ENCODE results near the gene PALM.

DNA sequence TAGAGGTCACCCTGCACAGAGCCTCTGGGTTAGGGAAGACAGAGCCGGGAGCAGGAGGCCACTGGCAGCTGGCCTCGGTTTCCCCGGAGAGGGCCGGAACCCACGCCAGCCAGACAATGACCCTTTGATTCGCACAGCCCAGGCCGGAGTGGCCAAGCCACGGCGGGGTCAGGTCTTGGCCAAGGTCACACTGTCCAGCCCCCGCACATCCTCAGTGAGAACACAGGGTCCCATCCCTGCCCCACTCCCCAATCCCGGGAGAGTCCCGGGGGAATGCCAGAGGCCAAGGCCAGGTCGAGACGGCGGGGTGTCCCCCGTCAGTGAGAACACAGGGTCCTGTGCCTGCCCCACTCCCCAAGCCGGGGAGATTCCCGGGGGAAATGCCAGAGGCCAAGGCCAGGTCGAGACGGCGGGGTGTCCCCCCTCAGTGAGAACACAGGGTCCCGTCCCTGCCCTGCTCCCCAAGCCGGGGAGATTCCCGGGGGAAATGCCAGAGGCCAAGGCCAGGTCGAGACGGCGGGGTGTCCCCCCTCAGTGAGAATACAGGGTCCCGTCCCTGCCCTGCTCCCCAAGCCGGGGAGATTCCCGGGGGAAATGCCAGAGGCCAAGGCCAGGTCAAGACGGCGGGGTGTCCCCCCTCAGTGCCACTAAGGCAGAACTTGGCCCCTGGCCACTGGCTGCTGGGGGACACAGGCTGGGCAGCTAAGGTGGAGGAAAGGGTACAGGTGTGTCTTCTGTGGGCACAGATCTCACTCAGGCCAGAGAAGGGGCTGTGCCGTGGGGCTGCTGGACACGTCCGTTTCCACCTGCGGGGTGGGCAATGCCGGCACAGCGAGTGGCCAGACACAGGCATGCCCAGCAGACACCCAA lies 34.2 kb upstream of the PALM start:
- TF ChIP-seq NBN (IDR thresholded peaks at IDR 0.05) (no peak), HCFC1 (IDR thresholded peaks at IDR 0.05; ENCODE audit: low read length) (no peak), KDM1A (IDR thresholded peaks at IDR 0.05; ENCODE audit: borderline replicate concordance) (no peak), POLR2AphosphoS5 (IDR thresholded peaks at IDR 0.05; ENCODE audit: low read length) (no peak), BRCA1 (IDR thresholded peaks at IDR 0.05; ENCODE audit: low read depth, low read length) (no peak), ZNF24 (IDR thresholded peaks at IDR 0.05) (no peak), POLR2A (IDR thresholded peaks at IDR 0.05; ENCODE audit: low read depth, low read length) (no peak)
- TF ChIP-seq, protein P1, sequence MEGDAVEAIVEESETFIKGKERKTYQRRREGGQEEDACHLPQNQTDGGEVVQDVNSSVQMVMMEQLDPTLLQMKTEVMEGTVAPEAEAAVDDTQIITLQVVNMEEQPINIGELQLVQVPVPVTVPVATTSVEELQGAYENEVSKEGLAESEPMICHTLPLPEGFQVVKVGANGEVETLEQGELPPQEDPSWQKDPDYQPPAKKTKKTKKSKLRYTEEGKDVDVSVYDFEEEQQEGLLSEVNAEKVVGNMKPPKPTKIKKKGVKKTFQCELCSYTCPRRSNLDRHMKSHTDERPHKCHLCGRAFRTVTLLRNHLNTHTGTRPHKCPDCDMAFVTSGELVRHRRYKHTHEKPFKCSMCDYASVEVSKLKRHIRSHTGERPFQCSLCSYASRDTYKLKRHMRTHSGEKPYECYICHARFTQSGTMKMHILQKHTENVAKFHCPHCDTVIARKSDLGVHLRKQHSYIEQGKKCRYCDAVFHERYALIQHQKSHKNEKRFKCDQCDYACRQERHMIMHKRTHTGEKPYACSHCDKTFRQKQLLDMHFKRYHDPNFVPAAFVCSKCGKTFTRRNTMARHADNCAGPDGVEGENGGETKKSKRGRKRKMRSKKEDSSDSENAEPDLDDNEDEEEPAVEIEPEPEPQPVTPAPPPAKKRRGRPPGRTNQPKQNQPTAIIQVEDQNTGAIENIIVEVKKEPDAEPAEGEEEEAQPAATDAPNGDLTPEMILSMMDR (IDR thresholded peaks at IDR 0.05 in 2 of 3, conservative IDR thresholded peaks at IDR 0.05 in 1 of 3; ENCODE audit: control insufficient read depth in 2 of 3, extremely low read depth in 1 of 3, insufficient read depth in 1 of 3, low read depth in 3 of 3, low read length in 3 of 3), result no peak
